Measurements from ENCODE around the gene ITSN1.
"Not testable (repeated sequence)": the region's sequence is repeated elsewhere in the genome, so short reads cannot be mapped to it uniquely, and the experiment has no call there.

The ITSN1 gene

DNA sequence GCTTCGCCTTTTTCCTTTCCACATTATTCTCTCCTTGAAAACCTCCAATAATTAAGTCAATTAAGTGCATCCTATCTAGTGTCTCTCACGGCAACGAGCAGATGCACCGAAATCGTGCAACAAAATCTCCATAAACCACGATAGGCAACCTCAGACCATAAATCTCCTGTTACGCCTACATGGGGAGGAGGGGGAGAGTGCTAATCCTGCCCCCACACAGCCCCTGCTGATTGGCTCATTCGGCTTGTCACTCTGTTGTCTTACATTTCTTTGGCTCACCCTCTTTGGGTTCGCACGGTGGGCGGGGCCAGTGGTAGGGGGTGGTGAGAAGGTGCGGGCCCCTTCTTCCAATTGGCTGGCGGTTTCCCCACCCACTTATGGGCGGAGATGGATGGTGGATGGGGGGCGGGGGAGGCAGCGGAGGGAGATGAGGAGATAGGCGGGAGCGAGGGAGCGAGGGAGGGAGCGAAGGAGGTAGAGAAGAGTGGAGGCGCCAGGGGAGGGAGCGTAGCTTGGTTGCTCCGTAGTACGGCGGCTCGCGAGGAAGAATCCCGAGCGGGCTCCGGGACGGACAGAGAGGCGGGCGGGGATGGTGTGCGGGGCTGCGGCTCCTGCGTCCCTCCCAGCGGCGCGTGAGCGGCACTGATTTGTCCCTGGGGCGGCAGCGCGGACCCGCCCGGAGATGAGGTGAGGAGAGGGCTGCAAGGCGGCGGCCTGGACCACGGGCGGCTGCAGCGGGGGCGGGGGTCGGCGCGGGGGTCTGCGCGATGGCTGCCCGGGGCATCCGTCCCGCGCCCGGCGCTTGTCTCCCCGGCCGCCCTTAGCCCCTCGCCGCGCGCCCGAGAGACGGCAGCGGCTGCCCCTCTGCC lies at the start of gene ITSN1:
TSS of gene ITSN1 (plus strand) at position 475 of the 869 bp plus-strand sequence. CDS start 76,328 bp downstream, outside the sequence.
- DNase-seq, result peak; percentile 99

DNA sequence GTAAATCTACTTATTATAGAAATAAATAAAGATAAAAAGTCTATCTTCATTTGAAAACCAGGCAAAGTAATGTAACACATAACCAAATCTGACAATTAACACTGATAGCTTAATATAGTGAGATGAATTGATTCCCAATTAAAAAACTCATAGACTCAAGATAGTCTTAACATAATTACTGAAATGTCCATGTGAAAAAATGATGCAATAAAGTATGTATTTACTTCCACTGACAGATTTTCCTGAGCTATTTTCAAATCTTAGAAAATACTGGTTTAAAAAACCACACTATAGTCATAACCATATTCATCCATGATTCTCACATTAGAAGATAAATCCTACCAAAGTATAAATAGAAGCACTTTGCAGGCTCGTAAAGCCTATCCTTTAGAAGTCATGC lies 44.2 kb upstream of the ITSN1 start:
- DNase-seq, result no peak

DNA sequence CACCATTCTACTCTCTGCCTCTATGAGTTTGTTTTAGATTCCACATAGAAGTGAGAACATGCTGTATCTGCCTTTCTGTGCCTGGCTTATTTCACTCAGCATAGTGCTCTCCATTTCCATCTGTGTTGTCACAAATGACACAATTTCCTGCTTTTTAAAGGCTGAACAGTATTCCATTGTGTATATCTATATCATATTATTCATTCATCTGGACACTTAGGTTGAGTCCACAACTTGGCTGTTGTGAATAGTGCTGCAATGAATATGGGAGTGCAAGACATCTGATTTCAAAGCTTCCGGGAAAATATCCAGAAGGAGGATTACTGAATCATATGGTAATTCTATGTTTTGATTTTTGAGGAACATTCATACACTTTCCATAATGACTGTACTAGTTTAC lies 33.7 kb upstream of the ITSN1 start:
- DNase-seq, result no peak

DNA sequence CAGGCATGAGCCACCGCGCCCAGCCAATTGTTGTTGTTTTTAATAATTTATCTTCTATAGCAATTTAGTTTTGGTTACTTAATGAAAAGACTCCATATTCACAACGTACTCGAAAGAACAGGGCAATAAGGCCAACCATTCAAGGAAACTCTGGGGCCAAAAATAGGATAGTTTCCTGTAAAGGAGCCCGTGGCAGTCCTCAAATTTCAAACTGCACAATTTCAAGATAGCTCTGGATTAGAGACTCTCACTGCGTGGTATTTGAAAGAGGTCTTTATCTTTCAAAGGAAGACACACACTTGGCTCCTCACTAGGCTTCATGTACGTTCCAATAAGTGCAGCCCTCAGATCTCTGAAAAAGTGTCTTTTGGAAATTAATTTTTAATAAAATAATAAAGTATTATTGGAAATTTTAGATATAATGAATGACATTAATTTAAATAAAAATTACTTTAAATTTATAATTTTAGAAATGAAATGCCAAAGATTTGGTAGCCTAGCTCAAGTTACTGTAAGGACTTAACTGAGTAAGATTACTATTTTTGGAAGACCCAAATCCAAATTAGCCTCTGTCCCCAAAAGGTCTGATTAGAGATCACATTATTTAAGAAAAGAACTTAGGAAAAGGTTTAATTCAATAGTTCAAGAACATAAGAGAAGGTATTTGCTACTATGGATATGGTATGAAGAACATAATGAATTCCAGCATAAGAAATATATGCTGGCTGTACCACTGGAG lies 31.1 kb upstream of the ITSN1 start:
- DNase-seq, result no peak

DNA sequence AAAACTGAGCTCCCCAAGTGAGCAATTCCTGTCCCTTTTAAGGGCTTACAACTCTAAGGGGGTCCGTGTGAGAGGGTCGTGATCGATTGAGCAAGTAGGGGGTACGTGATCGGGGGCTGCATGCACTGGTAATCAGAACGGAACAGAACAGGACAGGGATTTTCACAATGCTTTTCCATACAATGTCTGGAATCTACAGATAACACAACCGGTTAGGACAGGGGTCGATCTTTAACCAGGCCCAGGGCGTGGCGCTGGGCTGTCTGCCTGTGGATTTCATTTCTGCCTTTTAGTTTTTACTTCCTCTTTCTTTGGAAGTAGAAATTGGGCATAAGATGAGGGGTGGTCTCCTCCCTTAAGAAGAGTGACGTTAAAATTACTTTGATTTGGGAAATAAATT lies 24.7 kb upstream of the ITSN1 start:
- not testable (repeated sequence) for DNase-seq

DNA sequence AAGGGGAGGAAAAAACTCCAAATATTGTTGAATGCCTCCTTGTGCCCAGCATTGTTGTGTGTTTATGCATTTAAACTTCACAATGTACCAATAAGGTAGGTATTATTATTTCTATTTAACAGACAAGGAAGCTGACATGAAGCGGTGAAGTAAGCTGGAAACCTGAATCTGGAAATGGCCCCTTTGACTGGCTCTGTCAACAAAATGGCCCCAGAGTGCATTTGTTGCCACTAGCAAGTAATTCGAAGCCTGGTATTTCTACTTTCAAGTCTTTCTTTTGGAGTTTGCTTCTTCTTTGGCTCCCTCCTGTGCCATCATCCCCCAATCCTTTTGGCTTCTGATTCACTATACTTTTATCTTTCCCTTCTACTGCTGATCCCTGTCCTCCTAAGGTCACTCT lies 23.9 kb upstream of the ITSN1 start:
- no peak for DNase-seq

DNA sequence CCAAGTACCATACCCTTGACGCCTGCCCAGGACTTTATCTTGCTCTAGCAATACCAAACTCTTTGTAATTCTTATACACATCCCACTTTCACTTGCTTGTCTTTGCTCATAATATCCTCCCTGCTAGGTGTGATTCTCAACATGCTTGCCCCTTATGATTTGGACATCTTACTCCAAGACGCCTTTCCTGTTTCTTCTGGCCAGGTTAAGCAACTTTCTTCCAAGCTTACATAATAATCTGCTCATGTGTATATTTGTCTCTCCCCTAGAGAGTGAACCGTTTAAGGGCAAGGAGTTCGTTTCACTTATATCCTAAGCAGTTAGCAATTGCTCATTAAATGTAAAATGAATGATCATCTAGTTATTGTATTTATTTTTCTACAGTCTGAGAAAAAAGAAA lies 22.6 kb upstream of the ITSN1 start:
- no peak for DNase-seq

DNA sequence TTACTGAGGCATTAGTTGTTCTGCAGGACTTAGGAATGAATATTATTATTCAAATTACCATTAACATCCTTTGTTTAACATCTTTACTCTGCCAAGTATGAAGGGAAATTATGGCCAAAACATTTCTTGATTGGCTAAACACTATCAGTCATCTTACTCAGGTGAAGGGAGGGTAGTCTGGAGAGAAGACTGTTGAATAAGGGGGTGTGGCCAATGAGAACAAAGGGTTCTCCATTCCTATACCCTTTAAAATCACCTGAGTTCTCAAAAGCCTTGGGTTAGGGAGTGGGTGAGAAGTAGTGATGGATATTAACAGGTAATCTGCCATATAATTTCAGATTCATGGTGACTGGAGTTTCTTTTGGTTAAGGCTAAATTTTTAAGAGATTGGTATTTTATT lies 20.0 kb upstream of the ITSN1 start:
- no peak for DNase-seq

DNA sequence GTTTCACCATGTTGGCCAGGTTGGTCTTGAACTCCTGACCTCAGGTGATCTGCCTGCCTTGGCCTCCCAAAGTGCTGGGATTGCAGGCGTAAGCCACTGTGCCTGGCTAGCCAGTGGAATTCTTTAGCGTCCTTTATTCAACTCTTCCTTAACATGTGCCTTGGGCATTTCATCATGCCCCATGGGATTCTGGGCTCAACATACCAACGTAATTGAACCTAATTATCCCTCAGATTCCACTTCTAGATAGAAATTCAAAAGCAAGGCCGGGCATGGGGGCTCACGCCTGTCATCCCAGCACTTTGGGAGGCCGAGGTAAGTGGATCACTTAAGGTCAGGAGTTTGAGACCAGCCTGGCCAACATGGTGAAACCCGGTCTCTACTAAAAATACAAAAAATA lies 16.1 kb upstream of the ITSN1 start:
- not testable (repeated sequence) for DNase-seq

DNA sequence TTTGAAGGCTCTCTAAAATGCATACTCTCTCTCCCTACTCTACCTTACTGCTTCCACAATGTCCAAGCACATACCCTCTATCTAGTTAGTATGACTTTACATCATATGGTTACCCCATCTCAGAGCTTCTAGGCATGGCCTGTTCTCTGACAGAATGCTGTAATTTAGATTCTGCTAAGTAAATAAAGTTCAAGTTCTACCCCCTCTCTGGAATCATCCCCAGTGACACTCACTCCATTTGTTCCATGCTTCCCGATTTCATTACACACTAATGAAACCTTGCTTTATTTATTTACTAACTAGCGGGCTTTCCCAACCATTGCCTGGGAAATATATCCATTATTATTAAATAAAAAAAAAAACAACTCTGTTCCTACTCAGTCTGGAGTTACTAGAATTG lies 8.0 kb upstream of the ITSN1 start:
- DNase-seq, result no peak

DNA sequence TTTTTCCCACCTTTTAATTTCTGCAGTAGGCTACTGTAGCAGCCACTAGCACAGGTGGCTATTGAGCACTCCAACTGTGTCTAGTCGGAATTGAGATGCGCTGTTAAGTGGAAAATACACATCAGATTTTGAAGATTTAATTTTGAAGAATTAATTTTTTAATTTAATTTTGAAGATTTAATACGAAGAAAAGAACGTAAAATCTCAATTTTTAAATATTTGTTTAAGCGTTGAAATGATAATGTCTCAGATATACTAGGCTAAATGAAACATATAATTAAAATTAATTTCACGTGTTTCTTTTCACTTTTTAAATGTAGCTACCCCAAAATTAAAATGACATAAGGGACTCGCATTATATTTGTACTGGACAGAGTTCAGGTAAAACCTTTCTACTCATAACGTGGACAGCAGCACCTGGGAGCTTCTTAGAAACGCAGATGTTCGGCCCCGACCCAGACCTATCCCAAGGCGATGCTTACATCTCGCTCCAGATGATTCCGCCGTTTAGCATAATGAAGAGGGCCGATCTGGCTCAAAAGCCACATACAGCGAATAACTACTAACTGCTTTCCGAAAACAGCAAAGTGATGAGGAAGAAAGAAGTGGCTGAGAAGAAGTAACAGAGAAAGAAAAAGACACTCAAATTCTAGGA lies 1.5 kb upstream of the ITSN1 start:
- no peak for DNase-seq

DNA sequence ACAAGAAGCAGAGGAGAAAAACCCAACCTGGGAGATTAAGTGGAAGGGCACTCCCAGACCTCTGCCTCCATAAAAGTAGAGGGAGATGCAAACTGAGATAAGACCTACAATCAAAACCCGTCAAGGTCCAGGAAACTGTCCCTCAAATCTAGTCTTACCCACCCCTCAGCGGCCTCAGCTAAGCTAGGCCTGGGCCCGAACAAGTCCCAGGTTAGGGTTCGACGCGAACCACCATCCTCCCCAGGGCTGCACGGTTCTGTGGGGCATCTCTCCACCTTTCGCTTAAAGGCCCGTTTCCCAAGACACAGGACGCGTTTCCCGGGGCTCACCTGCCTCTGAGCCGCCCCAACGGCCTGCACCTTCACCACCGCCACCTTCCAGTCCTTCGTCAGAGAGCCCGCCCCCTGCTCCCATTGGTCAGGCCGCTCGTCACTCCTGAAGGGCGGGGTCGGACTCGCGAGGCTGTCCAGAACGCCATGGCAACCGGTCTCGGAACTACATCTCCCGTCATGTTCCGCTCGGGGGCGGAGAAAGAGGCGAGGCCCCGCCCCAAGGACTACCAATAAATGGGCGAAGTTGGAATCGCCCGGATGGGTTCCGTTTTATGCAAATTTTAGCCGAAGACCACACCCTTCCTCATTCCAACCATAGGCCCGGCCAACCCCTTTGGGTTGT lies 812 bp upstream of the ITSN1 start, which contains the start of gene CRYZL1:
TSS of gene CRYZL1 (minus strand) at position 390 of the 675 bp plus-strand sequence. CDS start 10,190 bp downstream, outside the sequence.
- DNase-seq, result peak; percentile 99 to 100

DNA sequence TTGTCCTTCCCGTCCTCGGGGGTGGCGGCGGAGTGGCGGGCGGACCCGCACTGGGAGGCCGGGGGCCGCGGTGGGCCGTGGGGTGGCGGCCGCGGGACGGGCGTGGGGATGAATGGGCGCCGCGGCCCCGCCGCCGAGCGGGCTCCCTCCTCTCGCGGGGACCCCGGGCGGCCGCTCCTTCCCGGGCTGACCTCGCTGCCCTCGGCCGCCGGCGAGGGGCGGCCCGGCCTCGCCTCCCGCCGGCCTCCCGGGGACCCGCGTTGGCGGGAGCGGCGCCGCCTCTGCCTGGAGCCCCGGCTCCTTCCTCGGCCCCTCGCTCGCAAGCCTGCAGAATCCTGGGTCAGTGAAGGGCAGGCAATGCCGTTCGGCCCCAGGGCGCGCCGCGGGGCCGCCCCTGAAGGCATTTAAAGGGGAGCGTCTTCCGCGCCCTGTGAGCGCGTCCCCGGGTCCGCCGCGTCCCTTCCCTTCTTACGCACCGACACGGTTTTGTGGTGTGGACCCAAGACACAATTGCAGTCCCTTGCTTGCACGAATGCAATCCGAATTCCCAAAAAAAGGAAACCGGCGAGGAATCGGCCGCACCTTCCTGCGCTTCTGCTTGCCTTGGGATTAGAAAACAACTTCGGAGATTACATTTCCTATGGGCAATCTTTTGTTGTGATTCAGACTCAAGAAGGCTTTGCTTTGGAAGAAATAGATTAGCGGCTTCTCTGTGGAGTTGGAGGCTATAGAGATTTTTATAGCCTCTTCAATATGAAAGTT lies 776 bp downstream of the ITSN1 start:
- peak in 1 of 2 experiments; percentile 19 for DNase-seq

DNA sequence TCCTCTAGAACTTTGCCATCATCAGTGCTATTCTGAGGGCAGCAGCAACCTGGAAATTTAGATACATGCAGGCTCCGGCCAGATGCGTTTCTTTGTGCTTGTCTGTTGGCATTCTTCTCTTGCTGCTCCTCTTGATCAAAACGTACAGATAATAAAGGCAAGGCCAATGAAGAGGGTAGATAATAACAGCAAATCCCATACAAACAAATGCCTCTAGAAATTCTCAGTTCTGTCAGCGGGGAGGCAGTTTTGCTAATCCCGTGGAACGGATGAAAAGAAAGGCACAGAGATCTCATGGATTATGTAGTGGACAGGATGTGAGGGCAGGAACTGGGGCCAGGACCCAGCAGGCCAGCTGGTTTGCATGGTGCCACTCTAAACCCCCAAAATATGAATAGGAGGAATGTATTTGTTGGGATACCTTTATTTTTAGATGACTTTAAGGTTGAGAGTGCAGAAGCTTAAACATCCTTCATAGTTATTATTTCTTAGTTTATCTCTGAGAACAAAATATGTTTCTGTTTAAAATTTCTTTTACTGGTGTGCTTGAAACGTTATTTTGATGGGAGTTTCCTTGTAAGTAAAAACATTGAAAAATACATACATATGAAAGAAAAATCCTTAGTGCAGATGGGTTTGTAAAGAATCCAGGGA lies 1.5 kb downstream of the ITSN1 start:
- DNase-seq, result no peak

DNA sequence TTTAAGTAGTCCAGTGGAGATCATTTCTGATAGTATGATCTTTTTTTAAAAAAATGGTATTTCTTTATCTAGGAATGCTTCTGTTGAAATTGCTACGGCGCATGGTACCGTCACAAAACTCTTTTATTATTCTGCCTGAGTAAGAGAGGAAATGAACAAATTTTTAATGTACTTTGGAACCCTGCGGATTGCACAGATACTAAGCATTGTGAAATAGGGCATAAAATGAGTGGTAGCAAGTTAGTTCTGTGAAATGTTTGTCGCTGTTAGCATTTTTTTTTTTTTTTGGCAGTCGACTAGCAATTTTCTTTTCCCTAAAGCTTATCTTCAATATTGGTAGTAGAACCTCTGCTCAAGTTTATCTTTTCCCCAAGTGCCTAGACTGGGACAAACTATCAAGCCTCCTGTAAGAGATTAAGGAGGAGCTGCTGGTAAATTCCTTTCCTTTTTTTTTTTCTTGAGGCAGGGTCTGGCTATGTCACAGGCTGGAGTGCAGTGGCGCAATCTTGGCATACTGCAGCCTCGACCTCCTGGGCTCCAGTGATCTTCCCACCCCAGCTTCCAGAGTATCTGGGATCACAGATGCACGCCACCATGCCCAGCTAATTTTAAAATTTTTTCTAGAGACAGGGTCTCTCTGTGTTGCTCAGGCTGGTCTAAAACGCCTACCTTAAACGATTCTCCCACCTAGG lies 2.2 kb downstream of the ITSN1 start:
- no peak for DNase-seq

DNA sequence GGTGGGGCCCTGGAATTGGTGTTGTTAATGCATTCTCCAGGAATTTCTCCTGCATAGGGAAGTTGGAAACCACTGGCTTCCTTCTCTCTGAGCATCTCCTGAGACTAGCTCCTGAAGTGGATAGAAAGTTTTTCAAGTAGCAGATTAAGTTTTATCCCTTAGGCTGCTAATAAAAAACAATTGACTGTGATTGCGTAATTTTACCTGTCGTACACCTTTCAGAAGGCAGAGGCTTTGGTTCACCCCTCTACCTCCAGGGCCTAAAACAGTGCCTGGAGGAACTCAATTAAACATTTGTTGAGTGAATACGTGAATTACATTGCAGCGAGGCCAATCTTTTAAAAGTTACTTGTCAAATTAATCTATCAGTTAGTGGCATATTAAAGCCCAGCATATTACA lies 3.4 kb downstream of the ITSN1 start:
- DNase-seq, result no peak

DNA sequence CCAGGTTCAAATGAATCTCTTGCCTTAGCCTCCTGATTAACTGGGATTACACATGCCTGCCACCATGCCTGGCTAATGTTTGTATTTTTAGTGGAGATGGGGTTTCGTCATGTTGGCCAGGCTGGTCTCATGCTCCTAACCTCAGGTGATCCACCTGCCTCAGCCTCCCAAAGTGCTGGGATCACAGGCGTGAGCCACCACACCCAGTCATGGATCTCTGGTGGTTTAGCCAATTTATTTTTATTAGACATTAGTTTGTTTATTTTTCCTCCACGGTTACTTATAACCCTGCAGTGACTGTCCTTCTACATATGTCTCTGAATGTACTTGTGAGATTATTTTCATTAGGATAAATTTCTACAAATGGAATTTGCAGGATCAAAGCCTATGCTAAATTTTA lies 5.3 kb downstream of the ITSN1 start:
- DNase-seq, result no peak

DNA sequence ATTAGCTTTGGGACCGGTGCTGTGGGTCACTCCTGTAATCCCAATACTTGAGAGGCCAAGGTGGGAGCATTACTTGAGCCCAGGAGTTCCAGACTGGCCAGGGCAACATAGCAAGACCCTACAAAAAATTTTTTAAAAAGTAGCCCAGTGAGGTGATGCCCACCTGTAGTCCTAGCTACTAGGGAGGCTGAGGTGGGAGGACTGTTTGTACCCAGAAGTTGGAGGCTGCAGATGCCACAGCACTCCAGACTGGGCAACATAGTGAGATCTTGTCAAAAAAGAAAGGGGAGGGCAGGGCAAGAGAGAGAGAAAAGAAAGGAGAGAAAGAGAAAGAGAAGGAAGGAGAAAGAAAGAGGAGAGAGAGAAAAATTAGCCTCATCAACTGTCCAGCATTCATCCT lies 6.3 kb downstream of the ITSN1 start:
- DNase-seq, result no peak

DNA sequence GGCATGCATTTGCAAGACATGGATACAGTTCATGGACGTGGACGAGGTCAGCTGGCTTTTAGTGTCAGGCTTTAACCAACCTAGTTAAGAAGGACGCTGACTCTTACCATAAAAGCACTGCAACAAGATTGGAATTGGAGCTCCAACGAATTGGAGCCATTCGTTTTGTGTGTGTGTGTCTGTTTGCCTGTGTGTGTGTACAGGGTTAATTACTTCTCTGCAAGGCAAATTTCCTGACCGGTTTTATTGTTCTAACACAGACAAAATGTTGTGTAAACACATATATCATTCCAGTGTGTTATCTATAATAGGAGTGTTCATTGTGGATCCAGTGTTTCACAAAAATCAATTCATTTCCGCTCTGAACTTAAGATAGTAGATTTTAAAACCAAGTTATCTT lies 7.9 kb downstream of the ITSN1 start:
- no peak for DNase-seq

DNA sequence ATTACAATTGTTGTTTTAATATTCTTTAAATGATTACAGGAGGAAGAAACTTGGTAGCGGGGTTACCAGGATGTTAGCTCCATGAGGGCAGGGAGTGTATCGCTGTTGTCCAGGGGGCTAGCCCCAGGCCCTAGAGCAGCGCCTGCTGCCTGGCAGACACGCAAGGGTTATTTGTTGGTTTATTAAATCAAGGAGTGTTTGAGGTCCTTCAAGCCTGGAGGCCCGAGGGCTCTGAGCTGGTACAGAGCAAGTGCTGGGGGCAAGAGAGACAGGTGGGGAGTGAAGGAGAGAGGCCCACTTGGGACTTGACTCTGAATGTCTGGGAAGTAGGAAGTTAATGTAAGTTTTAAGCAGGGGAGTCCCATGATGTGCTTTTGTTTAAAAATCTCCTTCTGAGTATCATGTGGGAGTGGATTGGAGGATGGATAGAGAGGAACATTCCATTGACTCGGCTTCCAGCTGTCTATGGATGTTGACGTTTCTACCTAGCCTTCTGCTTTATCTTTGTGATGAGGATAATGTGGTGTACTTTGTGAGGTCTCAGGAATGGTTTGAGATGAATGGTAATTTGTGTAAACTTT lies 8.7 kb downstream of the ITSN1 start:
- no peak for DNase-seq
